Fibroblast of skin of left biceps (primary cell): ENCODE data around the gene SPATA31E1.
"Not testable (repeated sequence)": the region's sequence is repeated elsewhere in the genome, so short reads cannot be mapped to it uniquely, and the experiment has no call there.

Source experiments
- DNase-seq, 2 experiments: peaks; one replicate each; pipeline ENCODE4 v3.0.0-alpha.2; 2013; ENCODE audit warnings: low read depth in 2 of 2

The SPATA31E1 gene

DNA sequence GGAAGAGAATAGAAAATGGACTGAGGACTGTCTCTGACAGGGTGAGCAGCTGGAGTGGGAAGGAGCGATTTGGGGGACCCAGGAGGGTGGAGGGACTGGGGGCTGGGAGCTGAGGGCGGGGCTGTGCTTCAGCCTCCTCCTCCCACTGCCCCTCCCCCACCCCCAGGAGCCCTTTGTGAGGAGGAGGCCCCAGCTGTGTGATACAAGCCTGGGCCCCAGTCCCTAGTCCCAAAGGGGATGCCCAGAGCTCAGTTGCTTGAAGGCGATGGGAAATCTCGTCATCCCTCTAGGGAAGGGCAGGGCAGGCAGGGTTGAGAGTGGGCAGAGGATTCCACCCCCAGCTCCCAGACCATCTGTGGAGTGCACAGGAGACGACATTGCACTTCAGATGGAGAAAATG lies at the start of gene SPATA31E1:
SPATA31E1 (plus strand) TSS at position 251 of the 400 bp plus-strand sequence; CDS start at position 266, 15 bp downstream.
- DNase-seq: no peak

DNA sequence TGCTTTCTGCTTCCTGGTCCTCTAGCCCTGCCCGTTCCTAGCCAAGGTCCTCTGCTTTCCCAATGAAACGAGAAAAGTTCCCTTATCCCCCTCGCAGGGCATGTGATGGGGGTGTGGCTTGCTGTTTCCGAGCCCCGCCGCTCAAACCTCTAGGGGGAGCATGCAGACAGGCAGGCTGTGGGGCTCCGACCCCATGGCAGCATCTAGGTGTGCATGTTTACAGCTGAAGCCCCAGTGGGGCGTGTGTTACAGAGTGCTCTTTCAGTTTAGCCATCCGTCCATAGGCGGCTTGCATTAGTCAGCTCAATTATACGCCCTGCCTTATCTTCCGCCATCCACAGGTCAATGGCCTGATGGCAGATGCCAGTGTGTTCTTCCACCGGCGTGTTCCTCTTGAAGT lies 48.3 kb upstream of the SPATA31E1 start:
- DNase-seq: no peak

DNA sequence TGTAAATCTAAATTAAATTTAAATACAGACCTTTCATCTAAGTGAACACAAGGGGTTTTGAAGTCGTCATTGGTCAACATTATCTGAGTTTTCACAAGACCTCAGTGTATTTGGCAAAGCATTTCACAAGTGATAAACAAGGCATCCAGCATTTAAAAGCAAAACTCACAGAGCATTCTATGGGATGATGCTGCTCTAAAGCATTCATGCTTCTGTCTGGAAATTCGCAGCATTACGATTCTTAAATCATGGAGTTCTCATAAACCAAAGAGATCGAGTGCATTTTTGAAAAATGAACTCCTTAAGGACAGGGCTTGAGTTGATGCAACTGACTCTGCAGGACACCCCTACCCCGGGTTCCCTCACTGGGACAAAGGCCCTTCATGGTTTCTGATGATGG lies 46.1 kb upstream of the SPATA31E1 start:
- DNase-seq: no peak

DNA sequence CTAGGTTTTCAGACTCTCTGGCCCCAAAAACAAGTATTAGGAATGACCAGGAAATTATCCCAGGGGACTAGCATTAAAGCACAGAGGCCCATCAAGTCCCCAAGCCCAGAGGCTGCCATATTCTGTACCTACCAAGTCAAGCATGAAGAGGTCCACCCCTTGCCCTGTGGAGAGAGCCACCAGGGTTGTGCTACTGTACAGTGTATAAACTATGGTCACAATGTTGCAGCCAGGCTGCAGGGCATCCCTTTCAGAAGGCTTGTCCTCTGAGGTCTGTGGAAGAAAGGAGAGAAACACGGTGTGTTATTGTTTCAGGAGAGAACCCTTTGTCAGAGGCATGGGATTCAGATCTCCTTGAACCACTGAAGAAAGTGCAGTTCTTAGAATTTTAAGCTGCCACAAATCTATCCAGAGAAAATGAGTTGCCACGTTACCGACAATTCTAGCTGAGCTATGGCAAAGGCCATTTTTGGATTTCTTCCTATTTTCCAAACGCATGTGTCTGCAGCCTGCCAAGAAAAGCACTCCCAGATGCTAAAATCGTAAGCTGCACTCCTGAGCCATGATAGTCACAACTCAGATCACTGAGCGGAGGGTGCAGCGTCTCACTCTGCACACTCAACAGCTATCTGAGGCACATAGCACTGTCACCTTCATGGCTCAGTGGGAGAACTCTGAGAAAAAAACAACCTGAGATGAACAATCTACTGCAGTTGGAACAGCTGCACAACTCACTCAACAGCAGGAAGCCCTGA lies 45.5 kb upstream of the SPATA31E1 start:
- no peak for DNase-seq

DNA sequence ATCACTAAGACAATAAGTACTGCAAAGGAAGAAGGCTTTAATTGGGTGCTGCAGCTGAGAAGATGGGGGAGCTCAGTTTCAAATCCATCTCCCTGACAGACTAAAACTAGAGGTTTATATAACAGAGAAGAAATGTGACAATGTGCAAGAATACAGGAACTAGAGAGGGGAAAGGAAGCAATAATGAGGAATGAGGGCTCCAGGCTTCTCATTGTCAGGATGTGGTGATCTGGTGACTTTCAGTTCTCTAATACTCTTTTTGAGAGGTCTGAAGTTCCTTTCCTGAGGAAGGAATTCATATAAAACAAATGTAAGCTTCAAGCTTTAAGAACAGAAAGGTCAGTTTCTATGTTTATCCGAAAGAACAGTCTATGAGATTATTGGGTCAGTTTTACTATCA lies 42.5 kb upstream of the SPATA31E1 start:
- no peak for DNase-seq

DNA sequence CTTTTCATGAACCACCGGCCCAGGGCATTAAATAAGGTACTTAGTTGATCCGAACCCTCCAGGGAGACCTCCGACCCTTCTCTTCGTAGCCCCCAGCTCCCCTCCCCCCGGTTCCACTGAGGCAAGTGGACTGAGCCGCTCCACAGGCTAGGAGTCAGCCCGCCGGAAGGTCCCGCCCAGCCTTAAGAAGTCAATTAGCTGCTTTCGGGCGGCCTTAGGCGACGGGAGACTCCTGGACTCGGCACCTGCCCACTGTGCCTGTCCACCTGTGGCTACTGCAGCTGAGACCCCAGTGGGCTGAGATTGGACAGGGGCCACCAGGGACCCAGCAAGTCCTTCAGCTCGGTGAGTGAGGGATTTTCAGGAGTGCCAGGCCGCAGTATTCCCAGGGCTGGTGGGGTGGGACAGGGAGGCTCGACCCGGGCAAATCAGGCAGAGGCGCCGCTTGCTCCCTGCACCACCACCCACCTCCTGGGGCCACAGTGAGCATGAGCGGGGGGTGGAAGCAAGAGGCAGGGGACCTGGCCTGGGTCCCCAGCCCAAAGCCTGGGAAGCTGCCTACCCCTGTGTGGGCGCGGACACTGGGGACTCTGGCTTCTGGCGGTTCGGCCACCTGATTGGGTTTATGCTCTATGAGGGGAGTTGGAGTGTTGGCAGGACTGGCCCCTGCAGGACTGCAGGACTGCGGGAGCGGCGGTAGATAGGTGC lies 39.6 kb upstream of the SPATA31E1 start:
- no peak for DNase-seq

DNA sequence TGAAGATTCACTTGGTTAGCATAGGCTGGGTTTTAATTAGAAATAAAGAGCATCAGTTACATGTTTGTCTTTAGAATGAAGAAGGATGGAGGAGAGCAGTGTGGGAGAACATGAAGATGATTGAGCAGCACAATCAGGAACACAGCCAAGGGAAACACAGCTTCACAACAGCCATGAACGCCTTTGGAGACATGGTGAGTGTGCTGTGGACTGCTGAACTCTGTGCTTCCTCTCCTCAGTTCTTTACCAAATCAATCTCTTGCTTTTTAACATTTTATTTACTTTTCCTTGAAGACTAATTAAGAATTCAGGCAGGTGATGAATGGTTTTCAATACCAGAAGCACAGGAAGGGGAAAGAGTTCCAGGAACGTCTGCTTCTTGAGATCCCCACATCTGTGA lies 38.2 kb upstream of the SPATA31E1 start:
- no peak for DNase-seq

DNA sequence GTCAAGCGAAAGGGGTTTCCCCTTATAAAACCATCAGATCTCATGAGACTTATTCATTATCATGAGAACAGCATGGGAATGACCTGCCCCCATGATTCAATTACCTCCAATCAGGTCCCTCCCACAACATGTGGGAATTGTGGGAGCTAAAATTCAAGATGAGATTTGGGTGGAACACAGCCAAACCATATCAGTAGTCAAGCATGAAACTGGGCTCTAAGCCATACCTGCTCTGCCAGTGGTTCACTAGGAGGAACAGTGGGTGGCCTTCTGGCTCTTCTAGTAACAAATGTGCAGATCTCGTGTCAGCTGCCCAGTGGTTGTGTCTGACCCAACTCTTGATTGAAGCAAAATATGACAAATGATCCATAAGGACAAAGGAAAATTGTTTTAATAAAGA lies 34.9 kb upstream of the SPATA31E1 start:
- not testable (repeated sequence) for DNase-seq

DNA sequence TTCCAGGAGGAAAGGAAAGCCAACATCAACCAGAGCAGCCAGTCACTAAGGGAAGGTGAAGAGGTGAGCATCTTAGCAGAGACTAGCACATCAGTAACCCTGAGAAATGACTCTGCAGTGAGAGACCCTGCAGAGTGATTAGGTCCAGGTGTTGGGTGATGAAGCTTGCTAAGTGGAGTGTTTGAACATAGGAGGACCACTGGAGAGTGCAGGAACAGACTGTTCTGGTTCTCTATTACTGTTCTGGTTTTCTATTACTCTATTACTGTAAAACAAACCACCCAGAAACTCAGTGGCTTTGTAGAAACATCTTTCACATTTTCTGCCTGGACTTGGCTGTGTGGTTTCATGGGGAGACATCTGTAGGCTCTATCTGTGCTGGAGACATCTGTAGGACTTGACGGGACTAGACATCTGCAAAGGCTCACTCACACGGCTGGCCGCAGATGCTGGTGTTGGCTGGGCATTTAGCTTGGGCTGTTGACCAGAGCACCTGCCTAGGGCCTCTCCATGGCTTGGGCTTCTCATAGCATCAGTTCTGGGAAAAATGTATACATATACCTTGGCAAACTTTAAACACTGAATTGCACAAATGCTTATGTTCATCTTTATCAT lies 33.4 kb upstream of the SPATA31E1 start:
- no peak for DNase-seq

DNA sequence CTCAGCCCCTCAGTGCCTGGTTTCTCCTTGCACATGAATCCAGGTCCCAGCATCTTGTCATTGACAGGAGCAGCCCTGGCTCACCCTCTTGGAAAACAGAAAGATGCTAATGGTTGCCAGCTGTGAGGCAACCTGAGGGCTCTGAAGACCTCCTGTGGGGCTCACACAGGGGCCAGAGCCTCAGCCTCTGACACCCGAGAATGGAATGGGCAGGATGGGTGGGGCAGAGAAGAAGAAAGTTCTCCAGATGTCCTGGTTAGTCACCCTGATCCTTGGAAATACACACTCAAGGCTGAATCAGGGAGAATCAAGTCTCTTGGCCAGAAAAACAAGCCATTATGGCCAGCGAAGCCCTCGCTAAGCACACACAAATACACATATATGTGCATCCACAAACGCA lies 32.3 kb upstream of the SPATA31E1 start:
- DNase-seq: peak; percentile 33 to 36

DNA sequence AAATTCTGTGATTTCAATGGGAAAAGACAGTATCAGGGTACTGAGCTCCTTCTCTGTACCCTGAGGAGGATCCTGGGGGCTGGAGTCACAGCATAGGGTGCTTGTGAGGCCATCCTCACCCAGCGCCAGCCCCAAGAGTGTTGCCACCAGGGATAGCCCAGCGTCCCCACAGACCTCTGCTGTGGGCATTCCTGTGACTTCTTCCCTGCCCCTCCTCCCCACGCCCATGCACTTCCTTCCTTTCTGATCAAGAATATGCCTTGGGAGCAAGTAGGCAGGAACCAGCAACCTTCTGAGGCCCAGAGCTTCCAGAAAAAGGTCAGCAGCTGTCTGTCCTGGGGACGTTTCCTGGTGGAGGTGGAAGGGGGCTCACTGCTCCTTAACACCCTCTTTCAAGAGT lies 31.5 kb upstream of the SPATA31E1 start:
- DNase-seq: not testable (repeated sequence)

DNA sequence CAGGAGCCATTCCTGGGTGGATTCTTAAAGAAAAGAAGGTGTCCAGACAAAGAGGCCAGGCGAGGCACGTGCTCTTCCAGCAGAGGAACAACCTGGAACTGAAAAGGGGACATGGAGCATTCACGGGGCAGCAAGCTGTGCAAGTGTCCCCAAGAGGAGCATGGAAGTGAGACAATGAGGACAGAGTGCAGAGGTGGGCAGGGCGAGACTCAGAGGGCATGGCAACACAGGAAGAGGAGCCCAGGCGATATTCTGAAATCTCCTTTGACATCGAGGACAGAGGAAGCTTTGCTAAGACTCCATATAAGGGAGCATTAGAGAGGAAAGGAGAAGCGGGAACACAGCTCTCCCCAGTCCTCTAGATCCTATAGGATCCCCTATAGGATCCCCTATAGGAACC lies 29.4 kb upstream of the SPATA31E1 start:
- DNase-seq: no peak

DNA sequence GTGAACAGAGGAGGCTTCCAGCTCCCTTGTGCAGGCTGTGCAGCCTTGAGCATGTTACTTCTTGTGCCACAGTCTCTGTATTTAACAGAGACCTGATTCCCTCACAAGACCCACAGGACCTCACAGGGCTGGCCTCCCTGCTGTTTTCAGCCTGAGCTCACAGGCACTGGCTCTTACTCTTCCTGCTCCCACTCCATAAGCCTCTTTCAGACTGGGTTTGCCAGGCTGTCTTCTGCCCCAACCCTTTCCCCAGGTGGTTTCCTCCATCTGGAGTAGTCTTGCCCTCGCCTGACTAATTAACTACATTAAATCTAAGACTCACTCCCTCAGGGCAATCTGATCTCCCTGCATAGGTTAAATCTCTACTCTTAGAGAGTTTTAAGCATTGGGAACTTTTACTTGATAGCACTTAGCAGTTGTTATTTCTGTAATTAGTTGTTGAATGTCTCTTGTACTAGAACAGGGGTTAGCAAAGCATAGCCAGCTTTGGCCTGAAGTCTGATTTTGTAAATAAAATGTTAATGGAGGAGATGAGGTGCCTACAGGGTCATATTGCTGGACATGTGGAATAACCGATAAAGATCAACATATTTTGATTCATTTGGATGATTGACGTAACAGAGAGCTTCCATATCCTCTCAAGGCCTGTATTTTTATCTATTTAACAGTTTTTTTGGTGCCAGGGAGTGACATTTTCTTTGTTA lies 28.6 kb upstream of the SPATA31E1 start:
- DNase-seq: no peak

DNA sequence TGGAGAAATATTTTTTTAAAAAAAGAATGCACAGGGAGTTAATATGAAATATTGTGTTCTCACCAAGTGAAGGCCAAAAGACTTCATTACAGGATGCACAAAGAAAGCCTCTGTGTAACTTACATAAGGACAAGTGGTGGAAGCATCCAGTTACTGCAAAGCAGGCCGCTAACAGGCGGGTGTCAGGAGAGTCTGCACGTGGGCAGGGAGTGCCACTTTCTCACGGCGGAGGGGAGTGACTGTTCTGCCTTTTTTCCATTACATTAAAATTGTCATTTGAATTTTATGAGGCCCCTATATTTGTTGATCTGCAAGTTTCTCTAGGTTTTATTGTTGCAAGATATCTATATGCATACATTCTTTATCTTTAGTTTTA lies 28.1 kb upstream of the SPATA31E1 start:
- no peak for DNase-seq

DNA sequence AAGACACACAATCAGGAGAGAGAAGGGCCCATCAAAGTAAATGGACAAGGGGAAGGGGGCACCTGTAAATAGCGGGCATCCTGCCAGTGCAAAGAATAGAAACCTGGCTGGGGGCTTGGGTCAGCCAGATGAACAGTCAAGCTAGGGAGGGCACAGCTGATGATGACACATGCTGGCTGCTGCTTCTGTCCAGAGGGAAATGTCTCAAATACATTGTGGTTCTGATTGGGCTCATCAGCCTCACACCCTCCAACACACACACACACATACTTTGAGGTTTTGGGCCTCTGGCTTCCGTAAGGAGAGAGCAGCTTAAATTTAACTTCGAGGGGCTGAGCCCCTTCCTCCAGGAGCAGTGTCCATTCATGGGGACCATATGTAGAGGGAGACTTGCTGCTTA lies 27.6 kb upstream of the SPATA31E1 start:
- no peak for DNase-seq

DNA sequence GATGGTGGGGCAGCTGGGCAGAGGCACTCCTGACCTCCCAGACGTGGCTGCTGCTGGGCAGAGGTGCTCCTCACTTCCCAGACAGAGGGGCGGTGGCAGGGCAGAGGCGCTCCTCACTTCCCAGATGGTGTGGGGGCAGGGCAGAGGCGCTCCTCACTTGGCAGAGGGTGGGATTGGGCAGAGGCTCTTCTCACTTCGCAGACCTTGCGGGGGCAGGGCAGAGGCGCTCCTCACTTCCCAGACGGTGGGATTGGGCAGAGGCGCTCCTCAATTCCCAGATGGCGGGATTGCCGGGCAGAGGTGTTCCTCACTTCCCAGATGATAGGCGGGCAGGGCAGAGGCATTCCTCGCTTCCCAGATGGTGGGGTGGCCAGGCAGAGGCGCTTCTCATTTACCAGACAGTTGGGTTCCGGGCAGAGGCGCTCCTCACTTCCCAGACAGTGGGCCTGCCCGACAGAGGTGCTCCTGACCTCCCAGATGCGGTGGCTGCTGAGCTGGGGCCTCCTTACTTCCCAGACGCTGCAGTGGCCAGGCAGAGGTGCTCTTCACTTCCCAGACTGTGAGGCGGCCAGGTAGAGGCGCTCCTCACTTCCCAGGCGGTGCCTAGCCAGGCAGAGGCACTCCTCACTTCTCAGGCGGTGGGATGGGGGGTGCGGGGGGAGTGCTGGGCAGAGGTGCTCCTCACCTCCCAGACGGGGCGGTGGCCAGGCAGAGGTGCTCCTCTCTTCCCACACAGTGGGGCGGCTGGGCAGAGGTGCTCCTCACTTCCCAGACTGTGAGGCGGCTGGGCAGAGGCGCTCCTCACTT lies 25.3 kb upstream of the SPATA31E1 start:
- DNase-seq: no peak

DNA sequence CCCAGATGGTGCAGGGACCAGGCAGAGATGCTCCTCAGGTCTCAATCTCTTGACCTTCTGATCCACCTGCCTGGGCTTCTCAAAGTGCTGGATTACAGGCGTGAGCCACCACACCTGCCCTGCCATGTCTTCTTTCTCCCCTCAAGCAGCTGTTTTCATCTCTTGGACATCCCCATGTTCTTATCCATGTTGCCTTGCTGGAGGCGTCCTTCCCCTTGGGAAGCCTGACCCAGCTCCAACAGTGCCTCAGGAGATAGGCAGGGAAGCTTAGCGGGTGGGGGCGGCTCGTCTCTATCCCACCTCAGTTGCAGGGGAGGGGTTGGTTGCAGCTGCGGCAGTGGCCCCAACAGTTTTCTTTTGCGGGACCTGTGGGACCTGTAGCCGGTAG lies 24.7 kb upstream of the SPATA31E1 start:
- no peak for DNase-seq

DNA sequence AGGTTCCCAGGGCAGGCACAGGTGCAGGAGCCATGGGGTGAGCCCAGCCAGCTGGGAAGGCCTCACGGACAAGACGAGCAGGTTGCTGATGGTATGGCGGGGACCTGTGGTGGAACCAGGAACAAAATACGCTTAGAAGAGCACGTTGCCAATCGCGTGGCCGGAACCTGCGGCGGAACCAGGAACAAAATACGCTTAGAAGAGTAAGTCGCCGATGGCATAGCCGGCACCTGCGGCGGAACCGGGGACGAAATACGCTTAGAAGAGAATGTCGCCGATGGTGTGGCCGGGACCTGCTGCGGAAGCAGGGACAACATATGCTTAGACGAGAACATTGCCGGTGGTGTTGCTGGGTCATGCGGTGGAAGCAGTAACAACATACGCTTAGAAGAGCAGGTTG lies 23.5 kb upstream of the SPATA31E1 start:
- DNase-seq: no peak

DNA sequence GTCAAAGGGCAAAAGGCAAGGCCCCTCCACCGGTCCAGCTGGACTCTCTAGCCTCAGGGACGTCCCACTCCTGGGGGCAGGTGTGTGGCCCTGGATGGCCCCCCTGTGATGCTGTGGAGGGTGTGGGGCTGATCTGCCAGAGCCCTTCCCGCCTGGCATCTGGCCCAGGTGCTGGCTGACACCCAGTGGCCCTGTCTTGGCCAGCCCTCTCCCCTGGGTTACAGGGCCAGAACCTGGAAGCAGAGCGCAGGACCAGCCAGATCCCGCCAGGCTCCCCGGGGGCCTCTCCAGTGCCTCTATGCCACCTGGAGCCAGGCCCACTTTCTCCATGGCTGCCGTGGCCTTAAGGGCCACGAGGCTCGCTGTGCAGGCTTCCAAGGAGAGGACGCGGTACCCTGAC lies 22.9 kb upstream of the SPATA31E1 start:
- DNase-seq: no peak

DNA sequence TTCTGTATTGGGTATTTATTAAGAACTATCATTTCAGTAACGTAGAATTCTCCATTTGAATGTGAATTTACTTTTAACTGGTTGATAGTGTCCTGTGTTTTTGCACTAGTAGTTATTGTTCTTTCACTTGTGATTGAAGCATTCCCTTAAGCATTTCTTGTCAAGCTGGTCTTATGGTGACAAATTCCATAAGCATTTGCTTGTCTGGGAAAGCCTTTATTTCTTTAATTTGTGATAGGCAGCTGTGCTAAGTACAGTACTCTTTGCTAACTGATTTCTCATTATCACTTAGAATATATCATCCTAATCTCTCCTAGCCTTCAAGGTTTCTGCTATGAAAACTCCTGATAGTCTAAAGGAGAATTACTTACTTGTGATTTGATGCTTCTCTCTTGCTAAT lies 21.3 kb upstream of the SPATA31E1 start:
- DNase-seq: no peak

DNA sequence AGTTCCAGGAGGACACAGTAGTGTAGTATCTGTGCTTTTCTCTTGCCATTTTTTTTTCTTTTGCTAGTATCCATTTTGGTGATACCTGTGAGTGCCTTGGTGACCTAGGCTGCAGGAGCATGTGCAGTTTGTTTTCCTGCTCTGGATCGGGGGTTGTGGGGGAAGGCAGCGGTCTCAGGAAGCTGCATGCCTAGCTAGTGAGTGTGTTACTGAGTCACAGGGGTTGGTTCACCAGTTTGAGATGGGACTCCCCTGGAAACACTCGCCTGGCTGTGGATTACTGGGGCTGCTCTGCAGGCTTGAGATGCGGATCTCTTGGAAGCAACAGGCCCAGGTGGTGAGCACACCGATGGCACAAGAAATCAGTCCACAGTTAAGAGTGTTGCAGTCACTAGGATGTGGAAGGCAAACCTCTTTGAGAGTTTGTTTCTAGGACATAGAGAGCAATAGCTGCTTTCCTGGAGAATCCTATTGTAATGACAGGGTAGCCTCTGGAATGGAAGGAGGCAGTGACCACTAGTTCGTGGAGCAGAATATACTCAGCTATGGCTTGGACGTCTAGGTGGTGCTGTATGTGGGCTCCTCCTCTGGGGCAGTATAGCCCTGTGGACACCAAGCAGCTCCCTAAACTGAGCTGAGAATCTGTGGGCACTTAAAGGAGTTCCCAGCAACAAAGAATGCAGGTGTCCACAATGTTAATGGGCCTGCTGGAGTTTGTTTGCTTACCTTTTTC lies 20.0 kb upstream of the SPATA31E1 start:
- peak in 1 of 2 experiments; percentile 32 for DNase-seq
